GM23248 (cell line): ENCODE measurements around the gene RAB40B. TPM values are rescaled to one million over a fixed set of nuclear protein-coding genes. Genes with fewer than 3 reads are reported as not detected.

Experiments used
- DNase-seq: peaks from one replicate; pipeline ENCODE4 v3.0.0-alpha.2; 2015
- H2AFZ ChIP-seq: fragments of 200-600 bp; sonication (generic); 2 replicates; pipeline ENCODE4 v1.6.1; 2016; ENCODE audit warnings: antibody characterized with exemption
- H3F3A ChIP-seq: fragments of 200-600 bp; sonication (generic); 2 replicates; pipeline ENCODE4 v1.6.1; 2016; ENCODE audit warnings: mild to moderate bottlenecking, antibody characterized with exemption, mixed run types; ENCODE audit not compliant: insufficient read depth
- H3K27ac ChIP-seq: fragments of 200-600 bp; sonication (generic); 2 replicates; pipeline ENCODE4 v1.5.1; 2016; ENCODE audit warnings: mild to moderate bottlenecking
- H3K27me3 ChIP-seq: fragments of 200-600 bp; sonication (generic); replicated peaks from 2 replicates; pipeline ENCODE4 v1.6.1; 2016; ENCODE audit warnings: mild to moderate bottlenecking; ENCODE audit not compliant: insufficient read depth
- H3K36me3 ChIP-seq: fragments of 200-600 bp; sonication (generic); 2 replicates; pipeline ENCODE4 v1.6.1; 2016; ENCODE audit warnings: low read depth, mild to moderate bottlenecking
- H3K4me1 ChIP-seq: fragments of 200-600 bp; sonication (generic); 2 replicates; pipeline ENCODE4 v1.6.1; 2016; ENCODE audit warnings: mild to moderate bottlenecking; ENCODE audit not compliant: insufficient read depth
- H3K4me2 ChIP-seq: fragments of 200-600 bp; sonication (generic); one replicate; pipeline ENCODE4 v1.6.1; 2016; ENCODE audit warnings: mild to moderate bottlenecking; ENCODE audit not compliant: unreplicated experiment
- H3K4me3 ChIP-seq: fragments of 200-600 bp; sonication (generic); 2 replicates; pipeline ENCODE4 v1.5.1; 2016; ENCODE audit warnings: mild to moderate bottlenecking
- H3K79me2 ChIP-seq: fragments of 200-600 bp; sonication (generic); 2 replicates; pipeline ENCODE4 v1.6.1; 2016; ENCODE audit warnings: mild to moderate bottlenecking; ENCODE audit not compliant: insufficient read depth
- H3K9ac ChIP-seq: fragments of 200-600 bp; sonication (generic); 2 replicates; pipeline ENCODE4 v1.6.1; 2016; ENCODE audit warnings: mild to moderate bottlenecking
- H3K9me2 ChIP-seq: fragments of 200-600 bp; sonication (generic); 2 replicates; pipeline ENCODE4 v1.6.1; 2016; ENCODE audit warnings: mixed run types, mild to moderate bottlenecking, moderate library complexity; ENCODE audit not compliant: insufficient read depth
- H3K9me3 ChIP-seq: fragments of 200-600 bp; sonication (generic); one replicate; pipeline ENCODE4 v1.6.1; 2017; ENCODE audit warnings: low read depth
- H4K20me1 ChIP-seq: fragments of 200-600 bp; sonication (generic); 2 replicates; pipeline ENCODE4 v1.6.0; 2016; ENCODE audit not compliant: insufficient read depth
- EZH2 ChIP-seq: fragments of 200-600 bp; sonication (generic); IDR thresholded peaks from 2 replicates; pipeline ENCODE4 v1.6.1; 2018; ENCODE audit warnings: antibody characterized with exemption, mild to moderate bottlenecking; ENCODE audit not compliant: insufficient read depth, poor library complexity, severe bottlenecking
- EZH2phosphoT487 ChIP-seq: fragments of 200-600 bp; sonication (generic); IDR thresholded peaks from 2 replicates; pipeline ENCODE4 v1.6.1; 2018; ENCODE audit warnings: antibody characterized with exemption, moderate library complexity, mild to moderate bottlenecking, low read depth; ENCODE audit not compliant: insufficient read depth
- WGBS, 2 experiments: methylation state at CpG; one replicate each; pipeline ENCODE4 v1.1.6; 2015 to 2017; ENCODE audit warnings: low lambda C conversion rate in 2 of 2, low coverage in 1 of 2; ENCODE audit errors: missing lambda C conversion rate in 2 of 2; 5-methylcytosine and 5-hydroxymethylcytosine counted together
- in situ Hi-C: fragments of 300-500 bp; cut with MboI; formaldehyde crosslinking; loops from 2 replicates; pipeline ENCODE4 v1.15.0; 2020
- polyA plus RNA-seq: library from polyadenylated mRNA; unstranded; fragments of >200 nt; fragmentation: Nextera tagmentation; extraction: Ambion mirVana; gene quantifications from 2 replicates; pipeline ENCODE4 v1.2.1, GENCODE V29; 2016
- total RNA-seq: library from RNA; depleted of rRNA; stranded (reverse); fragments of >200 nt; shearing (Covaris generic); gene quantifications from 2 replicates; pipeline ENCODE4 v1.2.3, GENCODE V29; 2014

The RAB40B gene
- total and polyA plus RNA-seq, 2 experiments from 2014 or later = 23.7 to 23.8 TPM

DNA sequence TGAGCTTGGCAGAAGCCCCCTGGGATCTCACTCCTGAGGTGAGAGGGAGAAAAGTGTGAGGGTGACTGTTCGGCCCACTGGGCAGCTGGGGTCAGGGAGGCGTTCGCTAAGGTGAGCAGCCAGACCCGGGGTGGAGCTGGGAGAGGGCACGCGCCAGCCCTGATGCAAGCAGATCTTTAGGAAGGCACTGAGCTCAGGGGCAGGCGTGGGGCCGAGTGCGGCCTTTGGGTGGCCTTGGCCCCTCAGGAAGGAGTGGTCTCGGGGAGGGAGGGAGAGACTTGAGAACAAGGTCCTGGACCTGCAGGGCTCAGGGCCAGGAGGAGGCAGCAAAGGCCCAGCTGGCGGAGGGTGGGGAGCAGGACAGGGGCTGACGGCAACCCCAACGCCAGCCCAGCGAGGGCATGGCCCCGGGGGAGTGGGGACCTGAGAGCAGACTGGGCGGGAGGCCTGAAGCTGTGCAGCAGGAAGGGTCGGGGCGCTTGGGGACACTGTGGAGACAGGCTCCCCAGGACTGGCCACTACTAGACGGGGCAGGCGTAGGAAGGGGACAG lies 35.7 kb downstream of the RAB40B start:
- no peaks in the 10 kb centered on the region for H3K9me3 ChIP-seq
- H3K36me3 ChIP-seq = no peaks in the 10 kb centered on the region
- H3F3A ChIP-seq = no peaks in the 10 kb centered on the region
- no peaks in the 10 kb centered on the region for H3K4me1 ChIP-seq
- no peaks in the 10 kb centered on the region for H4K20me1 ChIP-seq
- TF ChIP-seq EZH2phosphoT487 (no peak), EZH2 (no peak)
- no peak overlapping the region for H3K27ac ChIP-seq
- H2AFZ ChIP-seq = no peak overlapping the region
- no peak overlapping the region for H3K4me3 ChIP-seq
- H3K79me2 ChIP-seq = no peaks in the 10 kb centered on the region
- no peak for DNase-seq
- no peak overlapping the region for H3K4me2 ChIP-seq
- H3K27me3 ChIP-seq = no peaks in the 10 kb centered on the region
- in situ Hi-C loops = no loop called here
- H3K9ac ChIP-seq = no peak overlapping the region
- no peaks in the 10 kb centered on the region for H3K9me2 ChIP-seq
- WGBS, 2 experiments = 93 to 96% methylated on average over 17 to 20 of the region's 20 CpGs

DNA sequence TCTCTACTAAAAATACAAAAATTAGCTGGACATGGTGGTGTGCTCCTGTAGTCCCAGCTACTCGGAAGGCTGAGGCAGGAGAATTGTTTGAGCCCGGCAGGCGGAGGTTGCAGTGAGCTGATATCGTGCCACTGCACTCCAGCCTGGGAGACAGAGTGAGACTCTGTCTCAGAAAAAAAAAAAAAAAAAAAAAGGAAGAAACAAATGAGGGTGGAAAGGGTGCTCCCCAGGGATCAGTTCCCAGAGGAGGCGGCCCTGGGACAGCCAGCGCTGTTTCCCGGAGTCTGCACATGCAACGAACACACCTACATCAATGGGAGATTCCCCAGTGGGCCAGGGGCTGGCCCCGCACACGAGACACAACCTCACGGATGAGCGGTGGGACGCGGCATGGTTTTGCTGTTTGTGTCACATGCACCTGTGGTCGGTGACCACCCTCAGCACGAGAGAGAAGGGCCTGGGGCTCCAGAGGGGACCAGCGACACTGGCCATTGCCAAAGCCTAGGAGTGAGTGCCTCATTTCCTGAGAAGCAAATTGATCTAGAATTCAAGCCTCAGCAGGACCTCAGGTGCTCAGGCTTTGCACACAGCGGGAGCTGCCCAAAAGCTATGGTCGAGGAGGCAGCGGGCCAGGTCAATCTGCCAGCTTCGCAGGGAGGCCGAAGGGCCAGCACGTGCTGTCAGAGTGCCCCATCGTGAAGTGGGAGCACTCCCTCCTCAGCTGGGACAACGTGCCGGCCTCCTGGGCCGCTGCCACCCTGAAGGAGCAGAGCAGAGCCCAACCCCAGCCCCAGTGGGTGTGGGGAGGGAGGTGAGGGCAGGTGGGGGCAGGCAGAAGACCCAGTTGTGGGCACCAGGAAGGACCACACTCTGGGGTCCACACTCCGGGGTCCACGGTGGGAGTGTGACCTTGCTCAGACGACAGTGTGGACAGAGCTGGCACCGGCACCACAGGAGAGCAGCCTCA lies 36.5 kb downstream of the RAB40B start:
- Histone ChIP-seq H3F3A (no peaks in the 10 kb centered on the region), H3K36me3 (no peaks in the 10 kb centered on the region), H3K79me2 (no peaks in the 10 kb centered on the region), H2AFZ (no peak overlapping the region), H3K9ac (no peak overlapping the region), H3K9me3 (no peaks in the 10 kb centered on the region), H3K27me3 (no peaks in the 10 kb centered on the region), H3K9me2 (no peaks in the 10 kb centered on the region), H3K4me3 (no peak overlapping the region), H3K27ac (no peak overlapping the region), H3K4me1 (no peaks in the 10 kb centered on the region), H4K20me1 (no peaks in the 10 kb centered on the region), H3K4me2 (no peak overlapping the region)
- in situ Hi-C loops = no loop called here
- WGBS, 2 experiments = 83 to 88% methylated on average over 25 to 31 of the region's 31 CpGs
- TF ChIP-seq EZH2phosphoT487 (no peak), EZH2 (no peak)
- DNase-seq = no peak

DNA sequence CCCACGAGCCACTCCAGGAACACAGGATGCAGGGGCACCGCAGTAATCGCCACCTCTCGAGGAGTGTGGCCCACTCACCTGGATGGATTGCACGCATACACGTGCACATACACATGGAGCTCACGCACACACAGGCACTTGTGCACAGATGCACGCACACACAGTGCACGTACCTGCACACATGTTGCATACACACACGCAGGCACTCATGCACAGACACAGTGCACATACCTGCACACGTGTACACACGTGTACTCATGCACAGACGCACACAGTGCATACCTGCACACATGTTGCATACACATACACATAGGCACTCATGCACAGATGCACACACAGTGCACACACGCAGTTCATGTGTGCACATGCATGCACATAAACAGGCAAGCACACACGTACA lies 38.6 kb downstream of the RAB40B start:
- no peak overlapping the region for H3K9ac ChIP-seq
- no peaks in the 10 kb centered on the region for H3K9me2 ChIP-seq
- no peaks in the 10 kb centered on the region for H3F3A ChIP-seq
- WGBS, 2 experiments = 87 to 91% methylated on average over 15 of the region's 15 CpGs
- H3K79me2 ChIP-seq = no peaks in the 10 kb centered on the region
- no peak for DNase-seq
- H3K27ac ChIP-seq = no peak overlapping the region
- H4K20me1 ChIP-seq = no peaks in the 10 kb centered on the region
- no peak for TF ChIP-seq EZH2
- TF ChIP-seq EZH2phosphoT487 = no peak
- no peak overlapping the region for H3K4me3 ChIP-seq
- no peaks in the 10 kb centered on the region for H3K4me1 ChIP-seq
- no peaks in the 10 kb centered on the region for H3K36me3 ChIP-seq
- in situ Hi-C loops = loop anchor here (5.0 kb wide), 2 partner anchors 47 to 102 kb away; no protein-coding TSS in a partner anchor
- no peak overlapping the region for H2AFZ ChIP-seq
- H3K9me3 ChIP-seq = no peaks in the 10 kb centered on the region
- H3K27me3 ChIP-seq = no peaks in the 10 kb centered on the region
- no peak overlapping the region for H3K4me2 ChIP-seq

DNA sequence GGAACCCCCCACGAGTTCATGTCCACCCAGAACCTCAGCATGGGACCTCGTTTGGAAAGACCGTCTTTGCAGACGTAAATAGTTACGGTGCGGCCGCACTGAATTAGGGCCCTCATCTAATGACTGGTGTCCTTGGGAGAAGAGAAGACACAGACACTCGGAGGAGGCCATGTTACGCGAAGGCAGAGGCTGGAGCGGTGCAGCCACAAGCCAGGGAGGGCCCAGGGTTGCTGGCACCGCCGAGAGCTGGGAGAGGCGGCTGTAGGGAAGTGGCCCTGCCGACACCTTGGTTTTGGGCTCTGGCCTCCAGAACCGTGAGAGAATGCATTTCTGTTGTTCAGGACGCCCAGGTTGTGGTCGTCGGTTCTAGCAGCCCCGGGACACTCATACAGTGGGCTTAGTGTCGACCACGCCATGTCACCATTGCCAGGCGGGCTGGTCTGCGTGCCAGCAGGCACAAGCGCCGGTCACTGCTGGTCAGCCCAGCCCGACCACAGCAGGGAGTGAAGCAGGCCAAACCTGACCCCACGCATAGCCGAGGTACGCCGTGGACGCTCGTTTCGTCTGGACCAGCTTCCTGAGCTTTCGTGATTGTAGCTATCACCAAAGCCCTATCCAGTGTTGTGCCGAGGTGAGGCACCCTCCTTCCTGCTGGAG lies 39.6 kb downstream of the RAB40B start:
- Histone ChIP-seq H3K79me2 (no peaks in the 10 kb centered on the region), H3K4me2 (no peak overlapping the region), H3K9me2 (no peaks in the 10 kb centered on the region), H3K36me3 (no peaks in the 10 kb centered on the region), H3F3A (no peaks in the 10 kb centered on the region), H3K27ac (no peak overlapping the region), H4K20me1 (no peaks in the 10 kb centered on the region), H3K27me3 (no peaks in the 10 kb centered on the region), H3K4me3 (no peak overlapping the region), H3K9ac (no peak overlapping the region), H3K4me1 (no peaks in the 10 kb centered on the region), H2AFZ (no peak overlapping the region), H3K9me3 (no peaks in the 10 kb centered on the region)
- WGBS, 2 experiments = 91 to 97% methylated on average over 34 to 36 of the region's 36 CpGs
- no peak for DNase-seq
- in situ Hi-C loops = loop anchor here (5.0 kb wide), 2 partner anchors 48 to 103 kb away; no protein-coding TSS in a partner anchor
- TF ChIP-seq EZH2 (no peak), EZH2phosphoT487 (no peak)
